Karpas-422 (cell line): ENCODE measurements around the gene EGFL7. TPM values are rescaled to one million over a fixed set of nuclear protein-coding genes. Genes with fewer than 3 reads are reported as not detected.

Experiments
- DNase-seq: peaks from one replicate; pipeline ENCODE4 v3.0.0-alpha.2; 2015
- H2AFZ ChIP-seq: fragments of 200-600 bp; sonication (generic); 2 replicates; pipeline ENCODE4 v1.6.1; 2014; ENCODE audit warnings: antibody characterized with exemption, low read length, mixed read lengths
- H3K27ac ChIP-seq: fragments of 200-600 bp; sonication (generic); 2 replicates; pipeline ENCODE4 v1.5.1; 2014; ENCODE audit warnings: mild to moderate bottlenecking, low read length, moderate library complexity
- H3K27me3 ChIP-seq: fragments of 200-600 bp; sonication (generic); 2 replicates; pipeline ENCODE4 v1.6.1; 2014; ENCODE audit warnings: low read length, mixed read lengths
- H3K36me3 ChIP-seq: fragments of 200-600 bp; sonication (generic); 2 replicates; pipeline ENCODE4 v1.6.1; 2014; ENCODE audit warnings: low read length, mixed read lengths; ENCODE audit not compliant: insufficient read depth
- H3K4me1 ChIP-seq: fragments of 200-600 bp; sonication (generic); 2 replicates; pipeline ENCODE4 v1.6.1; 2014; ENCODE audit warnings: mild to moderate bottlenecking, low read length, mixed read lengths
- H3K4me2 ChIP-seq: fragments of 200-600 bp; sonication (generic); 2 replicates; pipeline ENCODE4 v1.6.1; 2014; ENCODE audit warnings: low read length, low read depth, mild to moderate bottlenecking; ENCODE audit not compliant: poor library complexity, severe bottlenecking
- H3K4me3 ChIP-seq: fragments of 200-600 bp; sonication (generic); 2 replicates; pipeline ENCODE4 v1.5.1; 2014; ENCODE audit warnings: mild to moderate bottlenecking, antibody characterized with exemption, low read length, mixed read lengths
- H3K79me2 ChIP-seq: fragments of 200-600 bp; sonication (generic); 2 replicates; pipeline ENCODE4 v1.6.1; 2014; ENCODE audit warnings: mild to moderate bottlenecking, low read length, mixed read lengths
- H3K9ac ChIP-seq: fragments of 200-600 bp; sonication (generic); 2 replicates; pipeline ENCODE4 v1.6.0; 2014; ENCODE audit warnings: low read length
- H3K9me2 ChIP-seq: fragments of 200-600 bp; sonication (generic), shearing (Covaris generic); replicated peaks from 2 replicates; pipeline ENCODE4 v1.6.0; 2014; ENCODE audit warnings: mild to moderate bottlenecking, low read length, moderate library complexity; ENCODE audit not compliant: insufficient read depth
- H3K9me3 ChIP-seq: fragments of 300-700, 200-600 bp; sonication (generic); 2 replicates; pipeline ENCODE4 v1.6.1; 2014; ENCODE audit warnings: low read length, mixed read lengths
- H4K20me1 ChIP-seq: fragments of 200-600 bp; sonication (generic); 2 replicates; pipeline ENCODE4 v1.6.1; 2014; ENCODE audit warnings: mild to moderate bottlenecking, antibody characterized with exemption, low read length, low read depth; ENCODE audit not compliant: insufficient read depth
- total RNA-seq: library from RNA; depleted of rRNA; stranded (reverse); fragments of >200 nt; shearing (Covaris generic); gene quantifications from 2 replicates; pipeline ENCODE4 v1.2.3, GENCODE V29; 2014; ENCODE audit warnings: low replicate concordance

Gene EGFL7
- total RNA-seq, 1 experiment from 2014 or later = not detected

- Histone ChIP-seq H3K27me3 (no peaks in the 10 kb centered on the region), H2AFZ (no peak overlapping the region), H3K36me3 (no peaks in the 10 kb centered on the region), H3K79me2 (no peaks in the 10 kb centered on the region), H3K9me3 (no peaks in the 10 kb centered on the region), H3K4me1 (no peaks in the 10 kb centered on the region; the same call in 1 of the 2 replicates), H4K20me1 (0 out of 2 replicates have a peak, but pooled peaks cover 3% of the 10 kb centered on the region), H3K4me3 (no peak overlapping the region), H3K9ac (no peak overlapping the region), H3K4me2 (no peak overlapping the region), H3K27ac (no peak overlapping the region), H3K9me2 (no peaks in the 10 kb centered on the region)
- DNase-seq = no peak
These were observed 2.6 kb upstream of the EGFL7 start for GRCh38 chr9:136659861-136660784.

GRCh38 chr9:136660971-136661550 is 1.7 kb upstream of the EGFL7 start:
- DNase-seq = no peak
- no peaks in the 10 kb centered on the region for H3K36me3 ChIP-seq
- no peak overlapping the region for H3K27ac ChIP-seq
- no peak overlapping the region for H3K4me3 ChIP-seq
- H3K79me2 ChIP-seq = no peaks in the 10 kb centered on the region
- no peaks in the 10 kb centered on the region for H3K9me2 ChIP-seq
- no peak overlapping the region for H2AFZ ChIP-seq
- H3K9me3 ChIP-seq = no peaks in the 10 kb centered on the region
- 0 out of 2 replicates have a peak, but pooled peaks cover 3% of the 10 kb centered on the region for H4K20me1 ChIP-seq
- H3K27me3 ChIP-seq = no peaks in the 10 kb centered on the region
- no peak overlapping the region for H3K4me2 ChIP-seq
- no peaks in the 10 kb centered on the region; the same call in 1 of the 2 replicates for H3K4me1 ChIP-seq
- H3K9ac ChIP-seq = no peak overlapping the region

- no peaks in the 10 kb centered on the region for H3K79me2 ChIP-seq
- H3K27me3 ChIP-seq = no peaks in the 10 kb centered on the region
- H4K20me1 ChIP-seq = 0 out of 2 replicates have a peak, but pooled peaks cover 3% of the 10 kb centered on the region
- no peak for DNase-seq
- no peaks in the 10 kb centered on the region for H3K9me2 ChIP-seq
- no peaks in the 10 kb centered on the region for H3K9me3 ChIP-seq
- no peak overlapping the region for H3K9ac ChIP-seq
- H2AFZ ChIP-seq = no peak overlapping the region
- H3K4me2 ChIP-seq = no peak overlapping the region
- no peak overlapping the region for H3K4me3 ChIP-seq
- H3K36me3 ChIP-seq = no peaks in the 10 kb centered on the region
- no peak overlapping the region for H3K27ac ChIP-seq
- no peaks in the 10 kb centered on the region; the same call in 1 of the 2 replicates for H3K4me1 ChIP-seq
These were observed 933 bp upstream of the EGFL7 start for GRCh38 chr9:136661641-136662325.

GRCh38 chr9:136662326-136662655 is 425 bp upstream of the EGFL7 start:
- H3K4me3 ChIP-seq = no peak overlapping the region
- no peaks in the 10 kb centered on the region for H3K79me2 ChIP-seq
- no peak overlapping the region for H3K27ac ChIP-seq
- no peaks in the 10 kb centered on the region for H3K9me2 ChIP-seq
- no peak overlapping the region for H3K9ac ChIP-seq
- DNase-seq = no peak
- no peaks in the 10 kb centered on the region for H3K27me3 ChIP-seq
- no peak overlapping the region for H3K4me2 ChIP-seq
- H3K36me3 ChIP-seq = no peaks in the 10 kb centered on the region
- 0 out of 2 replicates have a peak, but pooled peaks cover 3% of the 10 kb centered on the region for H4K20me1 ChIP-seq
- no peaks in the 10 kb centered on the region for H3K9me3 ChIP-seq
- H2AFZ ChIP-seq = no peak overlapping the region
- no peaks in the 10 kb centered on the region; the same call in 1 of the 2 replicates for H3K4me1 ChIP-seq

- Histone ChIP-seq H4K20me1 (0 out of 2 replicates have a peak, but pooled peaks cover 3% of the 10 kb centered on the region), H3K27me3 (no peaks in the 10 kb centered on the region), H3K9ac (no peak overlapping the region), H3K4me2 (no peak overlapping the region), H3K4me1 (peaks cover 4% of the 10 kb centered on the region; the same call in 1 of the 2 replicates), H3K79me2 (no peaks in the 10 kb centered on the region), H3K4me3 (no peak overlapping the region), H2AFZ (no peak overlapping the region), H3K9me3 (no peaks in the 10 kb centered on the region), H3K27ac (no peak overlapping the region), H3K9me2 (no peaks in the 10 kb centered on the region), H3K36me3 (no peaks in the 10 kb centered on the region)
- no peak for DNase-seq
These were observed 1.5 kb downstream of the EGFL7 start for GRCh38 chr9:136664000-136664915.

- Histone ChIP-seq H3K27me3 (no peaks in the 10 kb centered on the region), H3K79me2 (no peaks in the 10 kb centered on the region), H3K9me3 (no peaks in the 10 kb centered on the region), H3K4me1 (peaks cover 4% of the 10 kb centered on the region; the same call in 1 of the 2 replicates), H3K36me3 (no peaks in the 10 kb centered on the region), H2AFZ (no peak overlapping the region), H3K27ac (no peak overlapping the region), H3K9ac (no peak overlapping the region), H3K9me2 (no peaks in the 10 kb centered on the region), H4K20me1 (no peaks in the 10 kb centered on the region), H3K4me2 (no peak overlapping the region), H3K4me3 (no peak overlapping the region)
- no peak for DNase-seq
These were observed 2.5 kb downstream of the EGFL7 start for GRCh38 chr9:136665111-136665703.

- Histone ChIP-seq H4K20me1 (no peaks in the 10 kb centered on the region), H3K9ac (no peak overlapping the region), H3K36me3 (no peaks in the 10 kb centered on the region), H3K27me3 (no peaks in the 10 kb centered on the region), H2AFZ (no peak overlapping the region), H3K9me3 (no peaks in the 10 kb centered on the region), H3K4me3 (no peak overlapping the region), H3K9me2 (no peaks in the 10 kb centered on the region), H3K4me2 (no peak overlapping the region), H3K79me2 (no peaks in the 10 kb centered on the region), H3K27ac (no peak overlapping the region), H3K4me1 (peaks cover 4% of the 10 kb centered on the region; the same call in 1 of the 2 replicates)
- no peak for DNase-seq
These were observed 3.1 kb downstream of the EGFL7 start for GRCh38 chr9:136665704-136666371.
